K562 (cell line): ENCODE data around the gene CSMD2.

ENCODE experiments used
- ESRRA ChIP-seq: fragments of 450-650 bp; IDR thresholded peaks from 2 replicates; pipeline ENCODE4 v1.6.1; 2014; ENCODE audit warnings: low read depth, mild to moderate bottlenecking, moderate library complexity, borderline replicate concordance
- POLR2A ChIP-seq: fragments of 450-650 bp; conservative IDR thresholded peaks from 2 replicates; pipeline ENCODE4 v1.6.1; 2016
- ZNF239 ChIP-seq: fragments of 250-450 bp; sonication (Bioruptor Pico); IDR thresholded peaks from 2 replicates; pipeline ENCODE4 v1.4.0; 2020; ENCODE audit warnings: mild to moderate bottlenecking

DNA sequence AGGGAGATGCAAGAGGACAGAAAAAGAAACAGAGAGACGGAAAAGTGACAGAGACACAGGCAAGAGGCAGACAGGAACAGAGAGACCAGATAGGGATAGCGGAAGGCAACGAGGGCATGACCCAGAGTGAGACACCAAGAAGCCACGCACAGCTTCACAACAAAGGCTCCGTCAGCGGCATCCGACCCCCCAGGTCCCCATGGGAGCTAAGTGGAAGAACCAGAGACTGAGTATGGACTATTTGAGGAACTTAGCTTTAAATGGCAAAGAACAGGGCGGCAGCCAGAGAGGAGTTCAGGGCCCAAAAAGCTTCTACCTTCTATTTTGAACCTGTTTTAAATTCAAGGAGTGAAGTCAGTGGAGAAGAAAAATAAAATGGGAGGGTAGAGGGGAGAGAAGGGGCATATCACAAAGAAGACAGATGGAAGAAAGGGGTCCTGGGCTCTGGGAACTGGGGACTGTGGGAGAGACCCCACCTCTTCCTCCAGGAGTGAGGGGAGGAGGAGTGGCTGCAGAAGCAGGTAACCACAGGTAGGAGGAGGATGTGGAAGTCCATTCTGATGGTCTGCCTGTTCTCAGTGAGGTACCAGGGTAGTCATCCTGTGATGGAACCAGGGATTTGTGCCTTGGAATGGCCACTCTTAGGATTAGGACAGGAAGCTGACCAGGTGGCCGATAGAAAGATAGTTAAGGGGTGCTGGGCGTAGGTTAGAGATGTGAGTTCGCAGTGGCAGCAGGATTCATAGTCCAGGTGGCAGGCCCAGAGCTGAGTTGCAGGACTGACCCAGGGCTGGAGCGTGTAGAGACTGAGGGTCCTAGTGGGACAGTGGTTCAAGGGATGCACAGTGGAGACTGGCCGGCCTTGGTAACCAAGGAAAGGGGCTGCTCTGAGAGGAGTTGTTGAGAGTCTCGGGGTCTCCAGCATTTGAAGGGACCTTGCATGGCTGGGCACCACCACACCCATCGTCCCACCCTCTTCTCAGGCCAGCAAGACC, 37.7 kb downstream of the CSMD2 start:
- TF ChIP-seq ESRRA (no peak), ZNF239 (CRISPR knock-in tag) (no peak), POLR2A (no peak)
